HG02970 (cell line): Measurements from ENCODE around the gene TADA3.

ENCODE experiments used
- ATAC-seq: cut with Tn5 transposase; IDR thresholded peaks from one replicate; pipeline ENCODE4 v1.9.1; 2021; ENCODE audit warnings: mild to moderate bottlenecking, moderate library complexity, moderate number of reproducible peaks; ENCODE audit not compliant: unreplicated experiment, low FRiP score

The TADA3 gene, protein sequence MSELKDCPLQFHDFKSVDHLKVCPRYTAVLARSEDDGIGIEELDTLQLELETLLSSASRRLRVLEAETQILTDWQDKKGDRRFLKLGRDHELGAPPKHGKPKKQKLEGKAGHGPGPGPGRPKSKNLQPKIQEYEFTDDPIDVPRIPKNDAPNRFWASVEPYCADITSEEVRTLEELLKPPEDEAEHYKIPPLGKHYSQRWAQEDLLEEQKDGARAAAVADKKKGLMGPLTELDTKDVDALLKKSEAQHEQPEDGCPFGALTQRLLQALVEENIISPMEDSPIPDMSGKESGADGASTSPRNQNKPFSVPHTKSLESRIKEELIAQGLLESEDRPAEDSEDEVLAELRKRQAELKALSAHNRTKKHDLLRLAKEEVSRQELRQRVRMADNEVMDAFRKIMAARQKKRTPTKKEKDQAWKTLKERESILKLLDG

DNA sequence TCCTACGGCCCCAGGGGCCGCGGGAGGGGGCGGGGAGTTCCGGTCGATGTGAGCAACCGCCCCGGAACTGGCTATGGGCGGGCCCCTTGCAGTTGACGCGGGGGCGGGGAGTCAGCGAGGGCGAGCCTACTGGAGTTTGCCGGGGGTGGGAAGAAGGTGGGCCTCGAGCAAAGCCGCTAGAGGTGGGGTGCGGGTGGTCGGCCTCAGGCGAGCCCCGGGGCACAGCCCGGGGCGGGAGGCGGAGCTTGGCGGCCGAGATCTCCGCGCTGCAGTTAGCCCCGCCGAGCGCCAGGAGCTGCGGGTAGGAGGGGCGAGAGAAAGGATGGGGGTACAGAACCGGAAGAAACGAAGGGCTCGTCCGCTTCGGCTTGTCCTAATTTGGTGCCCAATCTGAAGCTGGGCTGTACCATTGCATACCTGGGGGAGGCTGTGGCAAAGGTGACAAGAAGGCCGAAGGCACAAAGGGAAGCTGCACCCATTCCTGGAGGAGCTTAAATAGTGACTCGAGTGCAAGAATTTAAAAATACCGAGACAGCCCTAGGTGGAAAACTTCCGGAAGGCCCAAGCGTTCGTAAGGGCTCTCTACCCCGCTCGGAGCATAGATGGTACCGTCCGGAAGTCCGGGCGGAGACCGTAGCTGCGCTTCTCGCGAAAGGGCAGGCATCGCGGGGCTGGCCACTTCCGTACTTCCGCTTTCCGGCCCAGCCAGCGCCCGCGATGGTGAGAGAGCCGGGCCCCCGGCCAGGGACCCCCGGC, at the start of gene TADA3, which contains the start of gene ARPC4:
TADA3 (minus strand) TSS at position 69 of the 756 bp plus-strand sequence. CDS start 1,007 bp downstream, outside the sequence.
ARPC4 (plus strand) TSS at position 678 of the 756 bp plus-strand sequence; CDS start at position 718, 40 bp downstream.
- ATAC-seq, result peak; percentile 86

DNA sequence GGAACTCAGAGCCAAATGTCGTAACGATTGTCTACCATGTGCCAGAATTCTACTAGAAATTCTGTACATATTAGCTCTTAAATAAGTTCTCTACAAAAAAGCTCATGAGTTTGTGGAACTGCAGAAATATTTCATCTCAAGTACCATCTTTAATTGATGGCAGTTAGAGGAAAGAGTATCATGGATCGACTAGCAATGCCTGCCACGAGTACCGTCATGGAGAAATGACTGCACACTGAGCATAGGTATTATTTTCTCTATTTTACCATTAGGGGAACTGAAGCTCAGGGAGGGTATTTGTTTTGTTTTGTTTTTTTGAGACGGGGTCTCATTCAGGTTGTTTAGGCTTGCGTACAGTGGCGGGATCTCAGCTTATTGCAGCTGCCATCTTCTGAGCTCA, 48.7 kb upstream of the TADA3 start:
- no peak for ATAC-seq

DNA sequence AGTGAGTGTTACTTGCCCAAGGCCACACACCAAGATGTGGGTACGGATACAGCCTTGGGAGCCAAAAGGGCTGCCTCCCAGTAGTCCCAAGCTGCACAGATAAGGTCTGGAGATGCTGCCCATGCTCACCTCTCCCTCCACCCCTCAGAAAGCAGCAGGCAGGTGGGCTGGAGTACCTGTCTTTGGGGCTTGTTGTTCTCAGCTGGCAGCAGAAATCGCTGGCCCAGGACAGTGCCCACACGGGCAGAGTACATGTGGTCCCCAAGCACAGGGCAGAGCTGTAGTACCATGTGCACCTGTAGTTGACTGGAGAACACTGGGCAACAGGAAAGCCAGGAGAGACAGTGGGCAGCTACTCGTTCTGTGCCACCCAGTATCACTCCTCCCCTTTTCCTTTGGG, 46.6 kb upstream of the TADA3 start:
- ATAC-seq, result no peak

DNA sequence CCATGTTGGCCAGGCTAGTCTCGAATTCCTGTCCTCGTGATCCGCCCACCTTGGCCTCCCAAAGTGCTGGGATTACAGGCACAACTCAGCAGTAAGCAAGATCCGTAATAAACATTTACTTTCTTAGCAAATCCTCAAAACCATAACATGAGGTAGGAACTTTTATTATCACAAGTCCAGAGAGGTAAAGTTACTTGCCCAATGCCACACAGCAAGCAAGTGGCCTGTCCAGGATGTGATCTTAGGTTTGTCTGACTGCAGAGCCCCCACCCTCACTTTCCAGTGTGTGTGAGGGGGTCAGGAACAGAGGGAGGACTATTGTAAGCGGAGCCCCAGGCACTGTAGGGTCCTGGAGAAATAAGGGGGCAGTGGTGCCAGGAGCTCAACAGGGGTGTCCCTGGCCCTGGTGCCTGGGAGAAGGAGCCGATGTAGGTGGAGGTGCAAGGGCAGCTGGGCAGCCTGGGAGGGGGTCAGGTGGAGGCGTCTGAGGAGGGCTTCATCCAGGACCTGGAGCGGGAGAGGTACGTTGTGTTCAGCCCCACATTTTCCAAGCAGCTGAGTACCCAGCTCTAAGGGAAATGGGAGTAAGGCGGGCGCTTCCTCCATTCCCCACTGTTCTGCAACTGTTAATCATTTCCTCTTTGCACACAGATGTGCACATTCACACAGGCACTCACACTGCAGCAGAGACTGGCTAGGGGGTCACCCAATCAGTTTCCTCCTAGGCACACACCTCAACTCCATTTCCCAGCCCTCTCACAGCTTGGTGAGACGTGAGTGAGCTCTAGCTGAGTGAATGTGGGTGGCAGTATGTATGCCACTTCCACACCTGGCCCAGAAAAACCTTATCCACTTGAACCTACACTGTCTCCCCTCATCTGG, 45.7 kb upstream of the TADA3 start:
- ATAC-seq, result no peak

DNA sequence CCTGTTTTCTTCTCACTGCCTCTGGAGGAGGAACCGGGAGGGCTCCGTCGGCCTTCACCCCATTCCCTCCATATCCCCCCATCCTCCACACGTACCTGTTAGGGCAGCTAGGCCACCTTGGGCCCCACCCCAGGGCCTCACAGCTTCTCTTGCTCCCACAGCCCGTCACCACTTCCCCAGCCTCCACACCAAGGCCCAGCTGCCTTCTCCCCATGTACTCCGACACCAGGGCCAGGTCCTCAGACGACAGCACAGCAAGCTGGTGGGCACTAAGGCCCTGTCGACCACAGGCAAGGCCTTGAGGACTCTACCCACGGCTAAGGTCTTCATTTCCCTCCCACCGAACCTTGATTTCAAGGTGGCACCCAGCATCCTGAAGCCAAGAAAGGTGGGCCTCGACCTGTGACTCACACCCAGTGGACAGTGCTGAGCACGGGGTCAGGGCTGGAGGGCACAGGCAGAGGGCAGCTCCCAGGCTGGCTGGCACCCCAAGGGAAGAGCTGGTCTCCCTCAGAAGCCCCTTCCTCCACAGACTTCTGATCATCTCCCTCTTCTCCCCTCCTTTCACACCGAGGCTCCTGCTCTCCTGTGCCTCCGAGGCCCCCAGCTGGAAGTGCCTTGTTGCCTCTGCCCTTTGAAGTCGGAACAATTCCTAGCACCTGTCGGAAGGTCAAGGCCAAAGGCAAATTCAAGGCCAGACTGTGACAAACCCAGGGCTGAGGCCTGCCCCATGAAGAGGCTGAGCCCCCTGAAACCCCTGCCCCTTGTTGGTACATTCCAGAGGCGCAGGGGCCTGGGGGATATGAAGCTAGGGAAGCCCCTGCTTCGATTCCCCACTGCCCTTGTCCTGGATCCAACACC, 42.5 kb upstream of the TADA3 start:
- ATAC-seq, result no peak

DNA sequence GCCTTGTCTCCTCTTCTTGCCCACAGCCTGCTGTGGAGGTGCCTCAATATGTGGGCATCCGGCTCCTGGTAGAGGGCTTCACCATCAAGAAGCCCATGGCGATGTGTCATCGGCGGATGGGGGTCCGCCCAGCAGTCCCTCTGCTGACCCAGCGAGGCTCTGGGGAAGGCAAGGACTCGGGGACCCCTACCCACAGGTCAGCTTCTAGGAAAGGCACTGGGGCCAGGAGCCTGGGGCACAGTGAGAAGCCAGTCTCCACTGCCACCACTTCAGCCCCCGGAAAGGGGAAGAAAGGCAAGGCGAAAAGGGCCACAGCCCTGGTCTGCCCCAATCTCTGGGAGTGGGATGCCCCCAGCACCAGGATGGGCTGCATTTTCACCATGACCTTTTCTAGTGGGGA, 40.8 kb upstream of the TADA3 start:
- no peak for ATAC-seq

DNA sequence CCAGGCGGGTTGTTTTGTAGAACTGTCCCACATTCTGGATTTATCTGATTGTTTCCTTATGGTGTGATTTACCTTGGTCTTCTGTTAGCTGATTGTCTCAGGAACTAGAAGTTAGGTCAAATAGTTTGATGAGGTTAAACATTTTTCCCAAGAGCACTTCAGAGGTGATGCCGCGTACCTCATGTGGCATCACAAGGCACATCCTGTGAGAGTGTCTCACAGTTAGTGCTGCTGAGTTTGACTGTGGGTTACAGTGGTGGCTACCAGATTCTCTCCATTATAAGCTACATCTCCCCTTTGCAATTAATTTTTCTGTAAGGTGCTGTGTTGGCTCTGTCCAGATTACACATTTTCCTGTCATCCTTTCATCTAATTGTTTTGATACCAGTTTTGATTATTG, 39.0 kb upstream of the TADA3 start:
- no peak for ATAC-seq

DNA sequence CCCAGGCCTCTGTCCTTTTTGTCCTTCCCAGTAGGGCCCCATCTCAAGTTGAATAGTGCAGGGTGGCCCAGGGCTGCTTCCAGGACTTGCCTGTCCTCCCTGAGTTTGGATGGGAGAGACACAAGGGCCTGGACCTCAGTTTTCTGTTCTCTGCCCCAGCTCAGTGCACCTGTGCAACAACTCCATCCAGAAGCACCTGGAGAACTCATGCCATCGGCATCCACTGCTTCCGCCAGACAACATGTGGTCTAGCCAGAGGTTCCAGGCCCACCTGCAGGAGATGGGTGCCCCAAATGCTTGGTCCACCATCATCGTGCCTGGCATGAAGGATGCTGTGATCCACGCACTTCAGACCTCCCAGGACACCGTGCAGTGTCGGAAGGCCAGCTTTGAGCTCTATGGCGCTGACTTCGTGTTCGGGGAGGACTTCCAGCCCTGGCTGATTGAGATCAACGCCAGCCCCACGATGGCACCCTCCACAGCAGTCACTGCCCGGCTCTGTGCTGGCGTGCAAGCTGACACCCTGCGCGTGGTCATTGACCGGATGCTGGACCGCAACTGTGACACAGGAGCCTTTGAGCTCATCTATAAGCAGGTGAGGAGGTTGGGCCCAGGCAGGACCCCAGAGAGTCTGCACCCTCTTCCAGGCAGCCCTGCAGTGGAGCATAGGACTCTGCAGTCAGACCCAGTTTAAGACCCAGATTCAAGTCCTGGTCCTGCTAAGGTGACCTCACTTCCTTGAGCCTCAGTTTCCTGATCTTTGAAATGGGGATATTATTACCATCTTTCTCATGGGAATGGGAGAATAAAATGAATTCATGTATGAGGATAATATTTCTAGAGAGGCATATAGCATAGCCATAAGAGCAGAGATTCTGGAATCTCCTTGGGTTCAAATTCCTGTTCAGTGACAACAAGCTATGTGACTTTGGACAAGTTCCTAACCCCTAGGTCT, 36.8 kb upstream of the TADA3 start:
- ATAC-seq, result no peak

DNA sequence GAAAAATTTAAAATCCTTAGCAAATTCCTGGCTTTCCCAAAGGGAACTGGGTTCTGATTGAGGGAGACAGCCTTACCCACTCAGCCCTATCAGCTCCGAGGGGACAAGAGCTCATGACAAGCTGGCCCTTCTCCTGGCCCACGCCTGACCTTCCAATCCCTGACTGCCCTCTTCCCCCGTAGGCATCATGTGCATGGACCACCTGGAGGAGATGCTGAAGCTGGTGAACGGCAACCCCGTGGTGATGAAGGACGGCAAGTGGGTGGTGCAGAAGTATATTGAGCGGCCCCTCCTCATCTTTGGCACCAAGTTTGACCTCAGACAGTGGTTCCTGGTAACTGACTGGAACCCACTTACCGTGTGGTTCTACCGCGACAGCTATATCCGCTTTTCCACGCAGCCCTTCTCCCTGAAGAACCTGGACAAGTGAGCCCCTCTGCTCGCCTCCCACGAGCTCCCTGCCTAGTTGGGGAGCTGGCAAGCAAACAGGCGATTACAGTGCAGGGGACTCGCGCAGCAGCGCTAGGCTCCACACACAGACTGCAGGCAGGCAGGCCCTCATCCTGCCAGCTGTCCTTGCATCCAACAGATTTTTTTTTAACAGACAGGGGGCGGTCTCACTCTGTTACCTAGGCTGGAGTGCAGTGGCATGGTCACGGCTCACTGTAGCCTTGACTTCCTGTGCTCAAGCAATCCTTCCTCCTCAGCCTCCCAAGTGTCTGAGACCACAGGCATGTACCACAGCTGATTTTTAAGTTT, 34.7 kb upstream of the TADA3 start:
- ATAC-seq, result no peak

DNA sequence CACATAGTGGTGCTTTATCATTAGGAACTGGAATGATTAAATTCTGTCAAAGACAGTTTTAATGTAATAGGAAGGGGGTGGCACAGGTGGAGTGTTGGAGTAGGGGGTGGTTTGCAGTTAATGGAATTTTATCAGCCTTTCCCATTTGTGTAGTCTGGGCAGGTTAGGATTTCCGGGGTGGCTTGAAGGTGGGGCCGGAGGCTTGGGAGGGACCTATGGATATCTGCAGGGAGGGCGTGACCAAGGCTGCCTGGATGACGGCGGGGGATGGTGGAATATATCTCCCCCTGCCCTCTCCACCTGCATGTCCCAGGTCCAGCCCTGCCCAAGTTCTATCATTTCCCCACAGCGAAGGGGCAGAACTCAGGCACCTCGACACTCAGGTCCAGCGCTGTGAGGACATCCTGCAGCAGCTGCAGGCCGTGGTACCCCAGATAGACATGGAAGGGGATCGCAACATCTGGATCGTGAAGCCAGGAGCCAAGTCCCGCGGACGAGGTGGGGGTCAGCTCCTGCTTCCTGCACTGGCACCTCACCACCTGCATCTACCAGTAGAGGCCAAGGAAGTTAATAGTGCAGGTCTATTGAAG, 33.3 kb upstream of the TADA3 start:
- ATAC-seq, result no peak

DNA sequence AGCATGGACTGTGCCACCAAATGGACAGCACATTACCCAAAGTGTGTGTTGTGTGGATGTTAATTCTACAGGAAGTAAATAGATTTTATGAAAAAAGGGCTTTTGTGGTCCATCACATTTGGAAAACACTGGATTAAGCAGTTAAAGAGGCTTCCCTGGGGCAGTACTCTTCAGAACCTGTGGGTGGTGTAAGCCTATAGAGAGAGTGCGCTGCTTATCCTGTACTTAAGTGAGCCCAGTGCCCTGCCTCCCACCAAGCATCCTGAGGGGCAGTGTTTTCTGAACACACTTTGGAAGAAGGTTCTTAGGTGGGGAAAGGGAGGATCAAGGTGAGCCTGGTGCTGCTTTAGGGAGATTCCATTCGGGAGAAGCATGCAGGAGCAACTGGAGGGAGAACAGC, 28.7 kb upstream of the TADA3 start:
- ATAC-seq, result no peak

DNA sequence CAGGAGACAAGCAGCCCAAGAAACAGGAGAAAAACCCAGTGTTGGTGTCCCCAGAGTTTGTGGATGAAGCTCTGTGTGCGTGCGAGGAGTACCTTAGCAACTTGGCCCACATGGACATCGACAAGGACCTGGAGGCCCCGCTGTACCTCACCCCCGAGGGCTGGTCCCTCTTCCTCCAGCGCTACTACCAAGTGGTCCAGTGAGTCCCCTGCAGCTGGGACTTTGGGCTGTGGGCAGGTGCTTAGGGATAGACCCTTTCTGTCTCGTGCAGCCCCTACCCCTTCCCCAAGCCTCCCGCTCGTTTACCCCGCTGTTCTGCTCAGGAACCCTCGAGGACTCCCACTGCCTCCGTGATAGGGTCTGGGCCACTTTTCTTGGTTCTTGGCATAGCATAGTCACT, 28.3 kb upstream of the TADA3 start:
- ATAC-seq, result no peak

DNA sequence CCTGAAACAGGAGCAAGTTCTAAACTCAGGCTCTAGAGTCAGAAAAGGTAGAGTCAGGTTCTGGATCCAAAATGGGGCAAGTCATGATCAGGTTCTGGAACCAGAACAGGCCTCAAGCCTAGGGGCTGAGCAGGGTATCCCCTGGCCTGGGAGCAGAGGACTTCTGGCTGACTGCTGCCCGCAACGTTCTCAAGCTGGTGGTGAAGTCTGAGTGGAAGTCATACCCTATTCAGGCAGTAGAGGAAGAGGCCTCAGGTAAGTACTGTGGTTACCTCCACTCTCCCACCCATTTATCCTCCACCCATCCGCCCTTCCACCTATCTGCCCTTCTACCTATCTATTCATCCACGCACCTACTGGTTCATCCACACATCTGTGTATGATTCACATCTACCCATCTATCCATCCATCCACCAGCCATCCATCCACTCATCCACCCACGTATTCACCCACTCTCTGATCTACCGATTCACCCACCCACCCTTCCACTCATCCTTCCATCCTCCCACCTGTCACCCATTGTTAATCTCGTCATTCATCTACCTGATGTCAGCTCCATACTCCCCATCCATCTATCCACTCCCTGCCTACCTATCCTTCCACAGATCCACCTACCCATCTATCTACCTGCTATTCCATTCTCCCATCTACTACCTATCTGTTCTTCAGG, 26.5 kb upstream of the TADA3 start:
- ATAC-seq, result no peak

DNA sequence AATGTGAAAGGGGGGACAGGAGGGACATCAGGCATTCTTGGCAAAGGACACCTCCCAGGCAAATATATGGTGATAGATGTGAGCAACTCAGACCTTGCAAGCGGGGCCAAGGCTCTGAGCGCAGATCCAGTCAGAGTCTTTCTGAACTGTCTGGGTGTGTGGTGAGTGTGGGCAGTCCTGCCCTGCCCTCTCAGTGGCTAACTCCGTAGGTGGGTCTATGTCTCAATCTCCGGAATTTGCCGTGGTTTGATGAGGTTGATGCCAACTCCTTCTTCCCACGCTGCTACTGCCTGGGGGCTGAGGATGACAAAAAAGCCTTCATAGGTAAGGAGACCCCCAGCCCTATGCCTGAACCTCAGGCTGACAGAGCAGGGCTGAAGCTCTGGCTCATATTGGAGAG, 25.2 kb upstream of the TADA3 start:
- no peak for ATAC-seq

DNA sequence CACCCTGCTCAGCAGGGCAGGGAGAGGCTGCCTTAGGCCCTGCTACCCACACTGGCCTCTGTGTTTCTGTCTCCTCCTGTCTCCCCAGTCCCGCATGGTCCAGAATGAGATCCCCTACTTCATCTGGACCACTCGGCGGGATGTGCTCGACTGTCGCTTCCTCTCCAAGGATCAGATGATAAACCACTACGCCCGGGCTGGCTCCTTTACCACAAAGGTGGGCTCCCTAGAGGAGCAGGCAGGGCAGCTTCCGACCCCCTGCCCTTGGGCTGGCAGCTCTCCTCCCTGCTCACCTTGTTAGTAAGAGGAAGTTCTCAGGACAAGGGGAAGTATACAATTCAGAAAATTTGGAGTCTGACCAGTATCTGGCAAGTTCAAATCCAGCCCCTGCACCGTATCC, 23.7 kb upstream of the TADA3 start:
- no peak for ATAC-seq

DNA sequence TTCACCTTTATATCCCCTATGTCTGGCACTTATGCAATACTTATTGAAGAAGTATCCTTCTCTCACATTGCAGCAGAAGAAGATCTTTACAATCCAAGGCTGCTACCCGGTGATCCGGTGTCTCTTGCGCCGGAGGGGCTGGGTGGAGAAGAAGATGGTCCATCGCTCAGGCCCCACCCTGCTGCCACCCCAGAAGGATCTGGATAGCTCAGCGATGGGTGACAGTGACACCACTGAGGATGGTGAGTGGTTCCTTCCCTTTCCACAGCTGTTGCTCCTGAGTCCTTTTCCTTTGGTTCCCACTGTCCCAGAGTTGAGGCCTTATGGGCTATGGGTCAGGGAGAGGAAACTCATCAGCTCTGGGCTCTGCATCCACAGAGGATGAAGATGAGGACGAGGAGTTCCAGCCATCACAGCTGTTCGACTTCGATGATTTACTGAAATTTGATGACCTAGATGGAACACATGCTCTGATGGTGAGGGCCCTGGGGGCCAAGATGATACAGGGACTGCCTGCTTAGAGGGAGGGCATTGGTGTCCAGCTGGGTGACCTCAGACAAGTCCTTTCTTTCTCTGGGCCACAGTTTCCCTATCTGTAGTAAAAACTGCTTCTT, 20.7 kb upstream of the TADA3 start:
- ATAC-seq, result no peak

DNA sequence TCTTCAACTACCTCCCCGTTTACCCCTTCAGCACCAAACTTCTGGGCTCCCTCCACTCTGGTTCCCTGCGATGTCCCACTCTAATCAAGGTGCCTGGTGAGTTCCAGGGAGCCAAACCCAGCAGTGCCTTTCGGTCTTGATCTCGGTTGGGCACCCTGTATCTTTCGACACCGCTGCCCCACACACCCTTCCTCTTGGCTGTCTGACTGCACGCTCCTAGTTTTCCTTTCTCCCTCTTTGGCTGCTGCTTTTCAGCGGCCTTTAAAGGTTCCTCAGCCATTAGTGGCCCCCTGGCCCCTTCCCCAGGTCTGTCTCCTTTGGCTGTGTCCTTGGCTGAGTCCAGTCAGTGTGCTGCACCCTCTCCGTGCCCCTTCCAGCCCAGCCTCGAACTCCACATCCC, 18.6 kb upstream of the TADA3 start:
- ATAC-seq, result no peak
